ENCODE results near the gene EVX2. TPM values are rescaled to one million over a fixed set of nuclear protein-coding genes. Genes with fewer than 3 reads are reported as not detected.

The EVX2 gene
- total and polyA plus RNA-seq, 4 donors = not detected

DNA sequence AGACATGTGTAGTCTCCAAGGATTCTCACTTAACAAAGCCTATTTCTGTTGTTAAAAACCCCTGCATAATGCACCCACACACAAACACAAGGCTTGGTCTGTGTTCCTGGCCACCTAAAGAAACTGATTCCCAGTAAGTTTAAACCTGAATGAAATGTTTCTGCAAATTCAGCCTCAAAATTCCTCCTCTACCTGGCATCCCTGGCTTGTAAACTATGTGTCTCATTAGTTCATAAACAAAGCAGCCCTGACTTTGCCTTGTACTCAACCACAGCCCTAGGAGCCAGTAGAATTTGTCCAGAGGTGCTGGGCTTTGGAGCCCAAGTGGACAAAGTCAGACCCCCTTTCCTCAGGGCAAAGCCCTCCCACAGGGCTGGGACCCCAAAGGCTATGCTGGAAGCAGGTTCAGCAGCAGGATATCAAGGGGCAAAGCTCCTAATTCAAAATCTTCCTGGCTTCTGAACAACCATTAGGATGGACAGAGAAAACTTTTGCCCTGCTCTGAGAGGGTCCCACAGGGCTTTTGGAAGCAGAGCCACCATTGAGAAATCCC is 6.2 kb upstream of the EVX2 start:
- TF ChIP-seq HNF4A (conservative IDR thresholded peaks at IDR 0.05) = no peak
- TF ChIP-seq, protein P1, sequence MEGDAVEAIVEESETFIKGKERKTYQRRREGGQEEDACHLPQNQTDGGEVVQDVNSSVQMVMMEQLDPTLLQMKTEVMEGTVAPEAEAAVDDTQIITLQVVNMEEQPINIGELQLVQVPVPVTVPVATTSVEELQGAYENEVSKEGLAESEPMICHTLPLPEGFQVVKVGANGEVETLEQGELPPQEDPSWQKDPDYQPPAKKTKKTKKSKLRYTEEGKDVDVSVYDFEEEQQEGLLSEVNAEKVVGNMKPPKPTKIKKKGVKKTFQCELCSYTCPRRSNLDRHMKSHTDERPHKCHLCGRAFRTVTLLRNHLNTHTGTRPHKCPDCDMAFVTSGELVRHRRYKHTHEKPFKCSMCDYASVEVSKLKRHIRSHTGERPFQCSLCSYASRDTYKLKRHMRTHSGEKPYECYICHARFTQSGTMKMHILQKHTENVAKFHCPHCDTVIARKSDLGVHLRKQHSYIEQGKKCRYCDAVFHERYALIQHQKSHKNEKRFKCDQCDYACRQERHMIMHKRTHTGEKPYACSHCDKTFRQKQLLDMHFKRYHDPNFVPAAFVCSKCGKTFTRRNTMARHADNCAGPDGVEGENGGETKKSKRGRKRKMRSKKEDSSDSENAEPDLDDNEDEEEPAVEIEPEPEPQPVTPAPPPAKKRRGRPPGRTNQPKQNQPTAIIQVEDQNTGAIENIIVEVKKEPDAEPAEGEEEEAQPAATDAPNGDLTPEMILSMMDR (IDR thresholded peaks at IDR 0.05; ENCODE audit: low read depth, low read length, missing input control) = peak; percentile 4
- Histone ChIP-seq H3K27ac (ENCODE audit: low read depth in 1 of 2, low read length in 2 of 2) (no peak overlapping the region), H3K4me3 (ENCODE audit: low read depth in 1 of 3, low read length in 3 of 3) (no peak overlapping the region), H3K27me3 (ENCODE audit: control insufficient read depth in 4 of 4, insufficient read depth in 4 of 4, low read length in 3 of 4) (peaks cover 15 to 62% (median 36%) of the 10 kb centered on the region in 4 donors), H3K9me3 (ENCODE audit: control insufficient read depth in 4 of 4, low read length in 3 of 4) (peaks cover 0 to 4% (median 2%) of the 10 kb centered on the region in 4 donors), H3K36me3 (ENCODE audit: control insufficient read depth in 4 of 4, insufficient read depth in 3 of 4, low read depth in 1 of 4, low read length in 3 of 4) (no peaks in the 10 kb centered on the region), H3K4me1 (ENCODE audit: control insufficient read depth in 4 of 4, insufficient read depth in 4 of 4, low read length in 3 of 4) (peaks cover 10 to 25% (median 19%) of the 10 kb centered on the region in 4 donors), H3K9ac (ENCODE audit: low read depth in 1 of 2, low read length in 2 of 2) (no peak overlapping the region)
- no peak for DNase-seq (ENCODE audit: low spot score)

DNA sequence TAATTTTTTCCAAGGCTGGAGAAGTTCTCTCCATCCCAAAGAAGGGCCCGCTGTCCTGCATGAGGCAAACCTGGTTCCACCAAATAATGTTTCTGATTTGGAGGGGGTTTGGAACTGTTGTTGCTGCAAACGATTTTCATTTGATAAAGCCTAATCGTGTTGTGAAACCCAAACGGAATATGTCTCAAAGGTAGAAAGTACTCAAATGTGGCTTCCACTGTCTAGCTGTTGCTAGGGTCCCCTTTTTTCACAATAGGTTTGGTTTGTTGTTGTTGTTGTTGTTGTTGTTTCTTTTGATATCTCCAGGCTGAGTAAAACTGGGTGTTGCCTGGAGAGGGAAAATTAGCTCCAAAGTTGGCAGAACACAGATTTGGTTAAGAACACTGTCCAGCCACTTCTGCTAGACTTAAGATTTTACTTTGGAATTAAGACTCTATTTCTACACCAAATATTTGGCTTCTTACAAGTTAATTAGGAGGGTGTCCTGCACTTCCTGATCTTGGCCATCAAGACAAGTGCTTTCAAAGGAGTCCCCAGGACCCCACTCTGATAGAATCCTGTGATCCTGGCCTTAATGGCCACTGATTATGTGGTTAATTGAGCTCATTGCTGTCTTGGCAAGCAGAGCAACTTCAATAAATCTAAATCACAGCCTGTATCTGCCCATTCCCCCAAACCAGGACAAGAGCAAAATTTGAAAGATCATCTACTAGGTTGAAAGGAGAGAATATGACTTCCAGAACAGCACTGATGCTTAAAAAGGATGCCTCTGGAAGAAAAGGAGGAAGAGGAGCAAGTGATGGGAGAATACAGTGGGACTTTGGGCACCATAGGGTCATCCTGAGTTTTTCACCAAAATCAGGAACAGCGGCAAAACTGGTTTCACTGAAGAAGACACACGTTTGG is 5.4 kb upstream of the EVX2 start:
- Histone ChIP-seq H3K36me3 (ENCODE audit: control insufficient read depth in 4 of 4, insufficient read depth in 3 of 4, low read depth in 1 of 4, low read length in 3 of 4) (no peaks in the 10 kb centered on the region), H3K4me3 (ENCODE audit: low read depth in 1 of 3, low read length in 3 of 3) (no peak overlapping the region), H3K9me3 (ENCODE audit: control insufficient read depth in 4 of 4, low read length in 3 of 4) (peaks cover 0 to 2% (median under 1%) of the 10 kb centered on the region in 4 donors), H3K27me3 (ENCODE audit: control insufficient read depth in 4 of 4, insufficient read depth in 4 of 4, low read length in 3 of 4) (peaks cover 17 to 55% (median 38%) of the 10 kb centered on the region in 4 donors), H3K9ac (ENCODE audit: low read depth in 1 of 2, low read length in 2 of 2) (no peak overlapping the region), H3K27ac (ENCODE audit: low read depth in 1 of 2, low read length in 2 of 2) (no peak overlapping the region), H3K4me1 (ENCODE audit: control insufficient read depth in 4 of 4, insufficient read depth in 4 of 4, low read length in 3 of 4) (peaks cover 10 to 25% (median 19%) of the 10 kb centered on the region in 4 donors)
- WGBS = 8% methylated on average over 6 of the region's 6 CpGs
- TF ChIP-seq, protein P2, sequence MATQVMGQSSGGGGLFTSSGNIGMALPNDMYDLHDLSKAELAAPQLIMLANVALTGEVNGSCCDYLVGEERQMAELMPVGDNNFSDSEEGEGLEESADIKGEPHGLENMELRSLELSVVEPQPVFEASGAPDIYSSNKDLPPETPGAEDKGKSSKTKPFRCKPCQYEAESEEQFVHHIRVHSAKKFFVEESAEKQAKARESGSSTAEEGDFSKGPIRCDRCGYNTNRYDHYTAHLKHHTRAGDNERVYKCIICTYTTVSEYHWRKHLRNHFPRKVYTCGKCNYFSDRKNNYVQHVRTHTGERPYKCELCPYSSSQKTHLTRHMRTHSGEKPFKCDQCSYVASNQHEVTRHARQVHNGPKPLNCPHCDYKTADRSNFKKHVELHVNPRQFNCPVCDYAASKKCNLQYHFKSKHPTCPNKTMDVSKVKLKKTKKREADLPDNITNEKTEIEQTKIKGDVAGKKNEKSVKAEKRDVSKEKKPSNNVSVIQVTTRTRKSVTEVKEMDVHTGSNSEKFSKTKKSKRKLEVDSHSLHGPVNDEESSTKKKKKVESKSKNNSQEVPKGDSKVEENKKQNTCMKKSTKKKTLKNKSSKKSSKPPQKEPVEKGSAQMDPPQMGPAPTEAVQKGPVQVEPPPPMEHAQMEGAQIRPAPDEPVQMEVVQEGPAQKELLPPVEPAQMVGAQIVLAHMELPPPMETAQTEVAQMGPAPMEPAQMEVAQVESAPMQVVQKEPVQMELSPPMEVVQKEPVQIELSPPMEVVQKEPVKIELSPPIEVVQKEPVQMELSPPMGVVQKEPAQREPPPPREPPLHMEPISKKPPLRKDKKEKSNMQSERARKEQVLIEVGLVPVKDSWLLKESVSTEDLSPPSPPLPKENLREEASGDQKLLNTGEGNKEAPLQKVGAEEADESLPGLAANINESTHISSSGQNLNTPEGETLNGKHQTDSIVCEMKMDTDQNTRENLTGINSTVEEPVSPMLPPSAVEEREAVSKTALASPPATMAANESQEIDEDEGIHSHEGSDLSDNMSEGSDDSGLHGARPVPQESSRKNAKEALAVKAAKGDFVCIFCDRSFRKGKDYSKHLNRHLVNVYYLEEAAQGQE (IDR thresholded peaks at IDR 0.05) = no peak
- TF ChIP-seq YY1 (IDR thresholded peaks at IDR 0.05) (no peak), GABPA (IDR thresholded peaks at IDR 0.05 in 1 of 2, conservative IDR thresholded peaks at IDR 0.05 in 1 of 2) (no peak), TAF1 (conservative IDR thresholded peaks at IDR 0.05) (no peak), RAD21 (IDR thresholded peaks at IDR 0.05) (no peak), HNF4A (conservative IDR thresholded peaks at IDR 0.05) (no peak), SP1 (IDR thresholded peaks at IDR 0.05) (no peak), JUND (IDR thresholded peaks at IDR 0.05) (no peak), RXRA (IDR thresholded peaks at IDR 0.05) (no peak), EGR1 (IDR thresholded peaks at IDR 0.05; ENCODE audit: low read depth in 2 of 2) (no peak)
- TF ChIP-seq, protein P3, sequence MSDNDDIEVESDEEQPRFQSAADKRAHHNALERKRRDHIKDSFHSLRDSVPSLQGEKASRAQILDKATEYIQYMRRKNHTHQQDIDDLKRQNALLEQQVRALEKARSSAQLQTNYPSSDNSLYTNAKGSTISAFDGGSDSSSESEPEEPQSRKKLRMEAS (IDR thresholded peaks at IDR 0.05) = no peak
- TF ChIP-seq, protein P1 (IDR thresholded peaks at IDR 0.05; ENCODE audit: low read depth, low read length, missing input control) = no peak
- no peak for DNase-seq (ENCODE audit: low spot score)

All from liver (tissue), 9 donors.